GM20000 (cell line): ENCODE data around the gene TTLL10.

ENCODE experiments used
- DNase-seq: peaks from one replicate; pipeline ENCODE4 v3.0.0; 2012; ENCODE audit warnings: low spot score
- CTCF ChIP-seq: IDR thresholded peaks from 2 replicates; pipeline ENCODE4 v1.5.1; 2012; ENCODE audit warnings: mild to moderate bottlenecking, control low read depth; ENCODE audit errors: extremely low read depth, missing control alignments

The TTLL10 gene

GRCh38 chr1:1213345-1214265, 39.9 kb downstream of the TTLL10 start, which contains the start of gene TNFRSF4:
Gene TNFRSF4, minus strand, starts transcription at chr1:1214153. Its CDS starts 26 bp downstream, at chr1:1214127.
- no peak for TF ChIP-seq CTCF
- DNase-seq: peak; percentile 74

- TF ChIP-seq CTCF: no peak
Measured at GRCh38 chr1:1215080-1215676, 41.5 kb downstream of the TTLL10 start.

DNA sequence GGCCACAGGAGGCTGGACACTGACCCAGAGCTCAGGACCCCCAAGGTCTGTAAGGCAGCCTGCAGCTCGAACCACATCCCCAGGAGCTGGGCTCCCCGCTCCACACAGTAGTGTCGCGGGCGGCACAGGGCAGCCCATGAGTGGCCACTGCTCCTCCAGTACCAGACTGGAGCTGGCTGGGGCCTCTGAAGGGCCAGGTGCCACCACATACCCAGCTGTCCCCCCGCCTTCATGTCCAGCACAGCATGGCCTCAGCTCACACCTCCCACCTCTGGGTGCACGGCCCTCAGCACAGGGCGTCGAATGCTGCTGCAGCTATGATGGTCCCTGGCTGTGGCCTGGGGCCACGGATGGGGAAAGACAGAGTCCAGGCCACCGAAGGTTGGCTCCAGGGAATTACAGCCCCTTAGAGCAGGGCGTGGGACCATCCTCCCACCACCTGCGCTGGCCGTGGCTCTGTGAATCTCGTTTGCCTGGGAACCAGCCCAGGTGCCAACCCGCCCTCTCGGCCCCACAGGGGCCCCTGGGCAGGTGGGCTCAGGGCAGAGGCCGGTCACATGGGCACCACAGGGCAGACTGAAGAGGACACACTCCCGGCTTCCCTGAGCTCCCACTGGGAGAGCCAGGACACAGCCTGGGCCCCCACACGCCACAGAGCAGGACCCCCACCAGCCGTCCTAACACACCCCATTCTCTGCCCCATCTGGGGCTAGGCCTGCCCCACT, 42.4 kb downstream of the TTLL10 start:
- TF ChIP-seq CTCF: no peak
- no peak for DNase-seq

More at GRCh38 chr1:1215080-1215676, 41.5 kb downstream of the TTLL10 start:
- no peak for DNase-seq

- DNase-seq: no peak
- no peak for TF ChIP-seq CTCF
Measured at GRCh38 chr1:1216770-1217620, 43.3 kb downstream of the TTLL10 start.

- no peak for TF ChIP-seq CTCF
- no peak for DNase-seq
Measured at GRCh38 chr1:1217621-1218523, 44.2 kb downstream of the TTLL10 start.

DNA sequence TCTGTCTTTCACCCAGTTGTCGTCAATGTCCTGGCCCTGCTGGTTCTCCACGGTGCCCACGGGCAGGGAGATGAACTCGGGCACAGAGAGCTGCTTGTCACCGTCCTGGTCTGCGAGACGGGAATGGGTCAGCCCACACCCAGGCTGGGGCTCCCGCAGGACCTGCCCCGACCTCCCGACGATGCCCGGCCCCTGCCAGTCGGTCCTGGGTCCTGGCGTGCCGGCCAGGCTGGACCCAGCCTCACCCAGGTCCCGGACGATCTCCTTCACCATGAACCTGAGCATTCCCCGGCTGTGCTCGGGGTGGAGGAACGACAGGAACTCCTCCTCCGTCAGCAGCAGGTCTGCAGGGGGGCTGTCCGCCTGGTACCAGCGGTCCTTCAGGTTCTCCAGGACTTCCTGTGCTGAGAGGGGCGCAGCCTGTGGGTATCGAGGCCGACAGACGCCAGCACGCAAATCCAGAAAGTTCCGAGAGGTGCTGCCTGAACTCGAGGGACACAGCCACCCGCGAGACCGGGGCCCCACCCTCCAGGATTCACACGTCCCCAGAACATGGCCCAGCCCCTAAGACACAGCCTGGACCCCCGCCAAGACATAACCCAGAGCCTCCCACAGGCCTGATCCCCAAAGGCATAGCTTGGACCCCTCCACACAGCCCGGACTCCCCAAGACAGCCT, 45.0 kb downstream of the TTLL10 start:
- no peak for TF ChIP-seq CTCF
- no peak for DNase-seq
